ENCODE results near the gene TEX48.

The TEX48 gene

GRCh38 chr9:114641967-114642366 is 40.0 kb downstream of the TEX48 start:
- DNase-seq (no peak), ATAC-seq (ENCODE audit: insufficient read depth, low read depth) (no peak)
- no peak overlapping the region for H3K27ac ChIP-seq (ENCODE audit: low read length)
- H3K27me3 ChIP-seq (ENCODE audit: insufficient read depth, low read length, poor library complexity), result no peaks in the 10 kb centered on the region
- no peak overlapping the region for H2AFZ ChIP-seq (ENCODE audit: low read depth, low read length)
- no peak overlapping the region for H3K4me2 ChIP-seq (ENCODE audit: insufficient read depth, low read length)
- H3K36me3 ChIP-seq (ENCODE audit: insufficient read depth, low read length), result peaks cover 66% of the 10 kb centered on the region
- H3K9me3 ChIP-seq (ENCODE audit: insufficient read depth, low read length, severe bottlenecking), result no peaks in the 10 kb centered on the region
- H3K4me3 ChIP-seq (ENCODE audit: low read depth in 1 of 2, low read length in 2 of 2), result no peak overlapping the region
- no peaks in the 10 kb centered on the region for H3K79me2 ChIP-seq (ENCODE audit: insufficient read depth, low read length)
- H3K4me1 ChIP-seq (ENCODE audit: insufficient read depth, low read length), result no peaks in the 10 kb centered on the region
- no peaks in the 10 kb centered on the region for H4K20me1 ChIP-seq (ENCODE audit: insufficient read depth, low read length)
- H3K9ac ChIP-seq (ENCODE audit: low read depth, low read length), result no peak overlapping the region
- TF ChIP-seq CTCF (IDR thresholded peaks at IDR 0.05; ENCODE audit: borderline replicate concordance, extremely low read depth, low read length, poor library complexity, severe bottlenecking), result no peak
- TF ChIP-seq EZH2 (IDR thresholded peaks at IDR 0.05; ENCODE audit: borderline replicate concordance, low read depth, low read length, severe bottlenecking), result no peak

GRCh38 chr9:114638404-114638803 is 43.6 kb downstream of the TEX48 start:
- no peaks in the 10 kb centered on the region for H3K79me2 ChIP-seq (ENCODE audit: insufficient read depth, low read length)
- H3K4me2 ChIP-seq (ENCODE audit: insufficient read depth, low read length), result no peak overlapping the region
- no peak overlapping the region for H3K27ac ChIP-seq (ENCODE audit: low read length)
- no peaks in the 10 kb centered on the region for H3K27me3 ChIP-seq (ENCODE audit: insufficient read depth, low read length, poor library complexity)
- H3K4me3 ChIP-seq (ENCODE audit: low read depth in 1 of 2, low read length in 2 of 2), result no peak overlapping the region
- H4K20me1 ChIP-seq (ENCODE audit: insufficient read depth, low read length), result no peaks in the 10 kb centered on the region
- ATAC-seq (ENCODE audit: insufficient read depth, low read depth) (no peak), DNase-seq (no peak)
- no peak overlapping the region for H3K9ac ChIP-seq (ENCODE audit: low read depth, low read length)
- H2AFZ ChIP-seq (ENCODE audit: low read depth, low read length), result no peak overlapping the region
- peaks cover 64% of the 10 kb centered on the region for H3K36me3 ChIP-seq (ENCODE audit: insufficient read depth, low read length)
- no peaks in the 10 kb centered on the region for H3K4me1 ChIP-seq (ENCODE audit: insufficient read depth, low read length)
- H3K9me3 ChIP-seq (ENCODE audit: insufficient read depth, low read length, severe bottlenecking), result no peaks in the 10 kb centered on the region
- no peak for TF ChIP-seq EZH2 (IDR thresholded peaks at IDR 0.05; ENCODE audit: borderline replicate concordance, low read depth, low read length, severe bottlenecking)
- no peak for TF ChIP-seq CTCF (IDR thresholded peaks at IDR 0.05; ENCODE audit: borderline replicate concordance, extremely low read depth, low read length, poor library complexity, severe bottlenecking)

DNA sequence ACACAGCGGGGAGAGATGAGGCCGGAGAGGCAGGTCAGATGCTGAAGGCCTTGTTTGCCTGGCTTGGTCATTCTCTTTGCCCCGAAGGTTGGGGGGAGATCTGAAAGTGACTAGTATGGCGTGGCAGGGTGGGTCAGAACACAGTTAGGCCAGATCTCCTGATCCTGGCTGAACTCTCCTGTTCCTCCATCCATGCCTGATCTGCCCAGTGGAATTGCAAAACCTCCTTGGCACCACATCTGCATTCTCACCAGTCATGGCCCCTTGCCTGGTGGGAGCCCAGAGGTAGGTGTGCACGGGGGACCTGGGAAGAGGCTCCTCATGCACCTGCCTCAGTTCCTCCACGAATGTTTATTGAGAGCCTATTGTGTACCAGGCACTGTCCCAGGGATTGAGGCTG is 47.6 kb downstream of the TEX48 start:
- Histone ChIP-seq H3K27ac (ENCODE audit: low read length) (no peak overlapping the region), H3K36me3 (ENCODE audit: insufficient read depth, low read length) (peaks cover 86% of the 10 kb centered on the region)
- no peak for TF ChIP-seq CTCF (IDR thresholded peaks at IDR 0.05; ENCODE audit: borderline replicate concordance, extremely low read depth, low read length, poor library complexity, severe bottlenecking)
- no peak for TF ChIP-seq EZH2 (IDR thresholded peaks at IDR 0.05; ENCODE audit: borderline replicate concordance, low read depth, low read length, severe bottlenecking)

More for the DNA sequence above, 47.6 kb downstream of the TEX48 start:
- Histone ChIP-seq H3K9me3 (ENCODE audit: insufficient read depth, low read length, severe bottlenecking) (no peaks in the 10 kb centered on the region), H3K4me2 (ENCODE audit: insufficient read depth, low read length) (no peak overlapping the region), H3K4me1 (ENCODE audit: insufficient read depth, low read length) (no peaks in the 10 kb centered on the region), H4K20me1 (ENCODE audit: insufficient read depth, low read length) (no peaks in the 10 kb centered on the region), H3K79me2 (ENCODE audit: insufficient read depth, low read length) (no peaks in the 10 kb centered on the region), H3K27me3 (ENCODE audit: insufficient read depth, low read length, poor library complexity) (no peaks in the 10 kb centered on the region), H3K4me3 (ENCODE audit: low read depth in 1 of 2, low read length in 2 of 2) (no peak overlapping the region), H2AFZ (ENCODE audit: low read depth, low read length) (no peak overlapping the region), H3K9ac (ENCODE audit: low read depth, low read length) (no peak overlapping the region)
- no peak for ATAC-seq (ENCODE audit: insufficient read depth, low read depth)
- no peak for DNase-seq
